ENCODE results near the gene GABRG3.

Gene GABRG3

GRCh38 chr15:27464941-27465612 lies 494.1 kb downstream of the GABRG3 start:
- TF ChIP-seq, protein P1, sequence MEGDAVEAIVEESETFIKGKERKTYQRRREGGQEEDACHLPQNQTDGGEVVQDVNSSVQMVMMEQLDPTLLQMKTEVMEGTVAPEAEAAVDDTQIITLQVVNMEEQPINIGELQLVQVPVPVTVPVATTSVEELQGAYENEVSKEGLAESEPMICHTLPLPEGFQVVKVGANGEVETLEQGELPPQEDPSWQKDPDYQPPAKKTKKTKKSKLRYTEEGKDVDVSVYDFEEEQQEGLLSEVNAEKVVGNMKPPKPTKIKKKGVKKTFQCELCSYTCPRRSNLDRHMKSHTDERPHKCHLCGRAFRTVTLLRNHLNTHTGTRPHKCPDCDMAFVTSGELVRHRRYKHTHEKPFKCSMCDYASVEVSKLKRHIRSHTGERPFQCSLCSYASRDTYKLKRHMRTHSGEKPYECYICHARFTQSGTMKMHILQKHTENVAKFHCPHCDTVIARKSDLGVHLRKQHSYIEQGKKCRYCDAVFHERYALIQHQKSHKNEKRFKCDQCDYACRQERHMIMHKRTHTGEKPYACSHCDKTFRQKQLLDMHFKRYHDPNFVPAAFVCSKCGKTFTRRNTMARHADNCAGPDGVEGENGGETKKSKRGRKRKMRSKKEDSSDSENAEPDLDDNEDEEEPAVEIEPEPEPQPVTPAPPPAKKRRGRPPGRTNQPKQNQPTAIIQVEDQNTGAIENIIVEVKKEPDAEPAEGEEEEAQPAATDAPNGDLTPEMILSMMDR (IDR thresholded peaks at IDR 0.05; ENCODE audit: insufficient read depth, low read length, poor library complexity, severe bottlenecking): no peak
- no peak for TF ChIP-seq EZH2phosphoT487 (conservative IDR thresholded peaks at IDR 0.05; ENCODE audit: low read length)
- Histone ChIP-seq H3K27ac (ENCODE audit: low read depth, low read length) (no peak overlapping the region), H3K4me3 (ENCODE audit: insufficient read depth, low read length, poor library complexity, severe bottlenecking) (no peak overlapping the region), H2AFZ (ENCODE audit: low read depth, low read length, severe bottlenecking) (no peak overlapping the region), H3K9me3 (ENCODE audit: insufficient read depth, low read length) (no peaks in the 10 kb centered on the region), H3K9ac (ENCODE audit: low read length) (no peak overlapping the region), H3K9me2 (replicated peaks; ENCODE audit: insufficient read depth, low read length) (no peaks in the 10 kb centered on the region), H3K4me2 (ENCODE audit: low read depth, low read length, poor library complexity, severe bottlenecking) (no peak overlapping the region), H3K27me3 (ENCODE audit: low read length) (no peaks in the 10 kb centered on the region), H3K79me2 (ENCODE audit: insufficient read depth, low read length) (no peaks in the 10 kb centered on the region), H3F3A (ENCODE audit: insufficient read depth) (no peaks in the 10 kb centered on the region), H3K36me3 (ENCODE audit: low read length) (no peaks in the 10 kb centered on the region), H4K20me1 (ENCODE audit: low read depth, low read length) (no peaks in the 10 kb centered on the region)

- Histone ChIP-seq H3K9me3 (ENCODE audit: insufficient read depth, low read length) (no peaks in the 10 kb centered on the region), H4K20me1 (ENCODE audit: low read depth, low read length) (no peaks in the 10 kb centered on the region), H3K4me3 (ENCODE audit: insufficient read depth, low read length, poor library complexity, severe bottlenecking) (no peak overlapping the region), H3K27me3 (ENCODE audit: low read length) (no peaks in the 10 kb centered on the region), H3K9ac (ENCODE audit: low read length) (no peak overlapping the region), H2AFZ (ENCODE audit: low read depth, low read length, severe bottlenecking) (no peak overlapping the region), H3K4me2 (ENCODE audit: low read depth, low read length, poor library complexity, severe bottlenecking) (no peak overlapping the region), H3K79me2 (ENCODE audit: insufficient read depth, low read length) (no peaks in the 10 kb centered on the region), H3K9me2 (replicated peaks; ENCODE audit: insufficient read depth, low read length) (no peaks in the 10 kb centered on the region), H3K27ac (ENCODE audit: low read depth, low read length) (no peak overlapping the region), H3F3A (ENCODE audit: insufficient read depth) (no peaks in the 10 kb centered on the region), H3K36me3 (ENCODE audit: low read length) (no peaks in the 10 kb centered on the region)
- TF ChIP-seq, protein P1 (IDR thresholded peaks at IDR 0.05; ENCODE audit: insufficient read depth, low read length, poor library complexity, severe bottlenecking): no peak
- TF ChIP-seq EZH2phosphoT487 (conservative IDR thresholded peaks at IDR 0.05; ENCODE audit: low read length): no peak
Measured at GRCh38 chr15:27466758-27467157, 495.8 kb downstream of the GABRG3 start.

GRCh38 chr15:27468151-27468591 lies 497.2 kb downstream of the GABRG3 start:
- Histone ChIP-seq H3K9me3 (ENCODE audit: insufficient read depth, low read length) (no peaks in the 10 kb centered on the region), H3K27ac (ENCODE audit: low read depth, low read length) (no peak overlapping the region), H3K36me3 (ENCODE audit: low read length) (no peaks in the 10 kb centered on the region), H2AFZ (ENCODE audit: low read depth, low read length, severe bottlenecking) (no peak overlapping the region), H3K27me3 (ENCODE audit: low read length) (no peaks in the 10 kb centered on the region), H3K4me2 (ENCODE audit: low read depth, low read length, poor library complexity, severe bottlenecking) (no peak overlapping the region), H3K79me2 (ENCODE audit: insufficient read depth, low read length) (no peaks in the 10 kb centered on the region), H3F3A (ENCODE audit: insufficient read depth) (no peaks in the 10 kb centered on the region), H3K9ac (ENCODE audit: low read length) (no peak overlapping the region), H4K20me1 (ENCODE audit: low read depth, low read length) (no peaks in the 10 kb centered on the region), H3K4me3 (ENCODE audit: insufficient read depth, low read length, poor library complexity, severe bottlenecking) (no peak overlapping the region), H3K9me2 (replicated peaks; ENCODE audit: insufficient read depth, low read length) (no peaks in the 10 kb centered on the region)
- TF ChIP-seq, protein P1 (IDR thresholded peaks at IDR 0.05; ENCODE audit: insufficient read depth, low read length, poor library complexity, severe bottlenecking): no peak
- no peak for TF ChIP-seq EZH2phosphoT487 (conservative IDR thresholded peaks at IDR 0.05; ENCODE audit: low read length)
